Lung (tissue), 16 donors: ENCODE measurements around the gene KRTAP5-11. TPM values are rescaled to one million over a fixed set of nuclear protein-coding genes. Genes with fewer than 3 reads are reported as not detected.
"Not testable (repeated sequence)": the region's sequence is repeated elsewhere in the genome, so short reads cannot be mapped to it uniquely, and the experiment has no call there.

Source experiments
- ATAC-seq: fragments of 200-7000 bp; cut with Tn5 transposase; one replicate; pipeline ENCODE4 v1.9.1; 2020; ENCODE audit warnings: moderate number of reproducible peaks; ENCODE audit not compliant: insufficient read depth, low FRiP score
- DNase-seq, 3 donors: peaks; one replicate each; pipeline ENCODE4 v3.0.0-alpha.2; 2013 to 2017
- H3K27ac ChIP-seq, 2 donors: one replicate each; pipeline ENCODE4 v1.5.1; 2013; ENCODE audit warnings: mild to moderate bottlenecking in 2 of 2, moderate library complexity in 2 of 2, control low read depth in 1 of 2, inconsistent platforms in 1 of 2, low read depth in 1 of 2, low read length in 1 of 2
- H3K27me3 ChIP-seq, 3 donors: one replicate each; pipeline ENCODE4 v1.5.1; 2013; ENCODE audit warnings: low read length in 2 of 3; ENCODE audit not compliant: control insufficient read depth in 3 of 3, insufficient read depth in 3 of 3
- H3K36me3 ChIP-seq, 4 donors: one replicate each; pipeline ENCODE4 v1.5.1; 2013; ENCODE audit warnings: low read length in 4 of 4, mild to moderate bottlenecking in 1 of 4, moderate library complexity in 1 of 4; ENCODE audit not compliant: control insufficient read depth in 4 of 4, insufficient read depth in 4 of 4
- H3K4me1 ChIP-seq, 5 donors: one replicate each; pipeline ENCODE4 v1.5.1; 2013; ENCODE audit warnings: low read length in 5 of 5, mild to moderate bottlenecking in 2 of 5, moderate library complexity in 1 of 5; ENCODE audit not compliant: control insufficient read depth in 5 of 5, insufficient read depth in 5 of 5
- H3K4me3 ChIP-seq: one replicate; pipeline ENCODE4 v1.5.1; 2013; ENCODE audit warnings: mild to moderate bottlenecking, control low read depth, moderate library complexity
- H3K9ac ChIP-seq, 2 donors: one replicate each; pipeline ENCODE4 v1.5.1; 2013; ENCODE audit warnings: low read length in 2 of 2, control low read depth in 1 of 2; ENCODE audit not compliant: insufficient read depth in 1 of 2
- H3K9me3 ChIP-seq, 4 donors: one replicate each; pipeline ENCODE4 v1.5.1; 2013; ENCODE audit warnings: low read length in 3 of 4, mild to moderate bottlenecking in 1 of 4, moderate library complexity in 1 of 4; ENCODE audit not compliant: control insufficient read depth in 4 of 4, insufficient read depth in 3 of 4
- CTCF ChIP-seq: IDR thresholded peaks from 2 replicates; pipeline ENCODE4 v1.5.1; 2012; ENCODE audit warnings: mild to moderate bottlenecking; ENCODE audit errors: control extremely low read depth, extremely low read depth
- WGBS, 2 donors: extraction: QIAGEN DNeasy Blood & Tissue Kit; methylation state at CpG; one replicate each; pipeline ENCODE4 v1.1.7; 2013; 5-methylcytosine and 5-hydroxymethylcytosine counted together
- long read RNA-seq, 5 donors: transcript quantifications; one replicate each; lab custom pipeline, GENCODE V29; 2026
- polyA plus RNA-seq, 2 donors: library from polyadenylated mRNA; stranded (reverse); fragments of 200-250 nt; gene quantifications; one replicate each; pipeline ENCODE4 v1.2.1, GENCODE V29; 2013
- total RNA-seq, 2 donors: library from RNA; depleted of rRNA in 1 of 2; stranded (reverse); fragments of >200 nt in 1 of 2; gene quantifications; one replicate each; pipeline ENCODE4 v1.2.1, GENCODE V29; 2014 to 2021
- donor health status: control.
- donor health status: control.
- donor health status: Bipolar disorder and iron deficiency.
- donor health status: healthy.
- donor health status: DM: yes; HTN: yes; CAD: no.

The KRTAP5-11 gene
- total RNA-seq: not detected
- not detected for polyA plus RNA-seq
- long read RNA-seq, donor 1: 0 reads
- long read RNA-seq, donor 2, partial matches to known transcripts: 0 of 5 reads
- long read RNA-seq, donor 2, other reads (novel, unspliced or antisense): 5 of 5 reads
- long read RNA-seq, donor 3: 0 reads
- long read RNA-seq, donor 4: 0 reads
- long read RNA-seq, donor 5: 0 reads

- WGBS, 2 donors: 77 to 79% methylated on average over 3 of the region's 3 CpGs
- DNase-seq: no peak
Observed at GRCh38 chr11:71582309-71582895, at the start of gene KRTAP5-11. TSS of gene KRTAP5-11 (minus strand) at chr11:71582875. CDS start at chr11:71582837, 38 bp downstream.

GRCh38 chr11:71631551-71631950 lies 48.9 kb upstream of the KRTAP5-11 start:
- WGBS, 2 donors: 73 to 86% methylated on average over 17 to 18 of the region's 18 CpGs
- not testable (repeated sequence) for ATAC-seq, H3K4me1 ChIP-seq, H3K27me3 ChIP-seq, H3K9me3 ChIP-seq, DNase-seq, H3K9ac ChIP-seq, H3K36me3 ChIP-seq, H3K27ac ChIP-seq, H3K4me3 ChIP-seq

More at GRCh38 chr11:71582309-71582895, at the start of gene KRTAP5-11:
- ATAC-seq: no peak
- Histone ChIP-seq H3K27me3 (peaks cover 0 to 4% (median 0%) of the 10 kb centered on the region in 3 donors), H3K9me3 (no peaks in the 10 kb centered on the region), H3K4me3 (no peak within 1 kb of the TSS), H3K36me3 (no peaks in the 10 kb centered on the region), H3K27ac (no peak within 1 kb of the TSS), H3K9ac (no peak within 1 kb of the TSS), H3K4me1 (no peaks in the 10 kb centered on the region)
- no peak for TF ChIP-seq CTCF

GRCh38 chr11:71630071-71630470 lies 47.4 kb upstream of the KRTAP5-11 start:
- ATAC-seq, H3K27me3 ChIP-seq, H3K36me3 ChIP-seq, H3K4me1 ChIP-seq, H3K4me3 ChIP-seq, H3K9ac ChIP-seq, DNase-seq, H3K9me3 ChIP-seq, H3K27ac ChIP-seq: not testable (repeated sequence)
- WGBS, 2 donors: 66 to 94% methylated on average over 1 of the region's 1 CpG

GRCh38 chr11:71628943-71629342 lies 46.3 kb upstream of the KRTAP5-11 start:
- H3K27me3 ChIP-seq, H3K36me3 ChIP-seq, H3K4me3 ChIP-seq, H3K9me3 ChIP-seq, H3K27ac ChIP-seq, DNase-seq, H3K4me1 ChIP-seq, ATAC-seq, H3K9ac ChIP-seq: not testable (repeated sequence)
- WGBS, 2 donors: 93 to 94% methylated on average over 21 of the region's 21 CpGs

GRCh38 chr11:71623226-71623625 lies 40.6 kb upstream of the KRTAP5-11 start:
- not testable (repeated sequence) for H3K9ac ChIP-seq, ATAC-seq, H3K4me3 ChIP-seq, H3K9me3 ChIP-seq, H3K27ac ChIP-seq, H3K36me3 ChIP-seq, DNase-seq, H3K4me1 ChIP-seq, H3K27me3 ChIP-seq
- 90 to 94% methylated on average over 11 of the region's 11 CpGs for WGBS, 2 donors

- not testable (repeated sequence) for H3K4me3 ChIP-seq, H3K36me3 ChIP-seq, ATAC-seq, H3K27me3 ChIP-seq, H3K27ac ChIP-seq, DNase-seq, H3K9ac ChIP-seq, H3K9me3 ChIP-seq, H3K4me1 ChIP-seq
- WGBS, 2 donors: 67 to 87% methylated on average over 14 of the region's 14 CpGs
Observed at GRCh38 chr11:71622561-71622960, 39.9 kb upstream of the KRTAP5-11 start.

- H3K4me3 ChIP-seq, H3K4me1 ChIP-seq, H3K36me3 ChIP-seq, H3K27me3 ChIP-seq, H3K9ac ChIP-seq, H3K9me3 ChIP-seq, H3K27ac ChIP-seq, ATAC-seq: not testable (repeated sequence)
- peak; percentile 38 to 65 (median 46) for DNase-seq
- WGBS, 2 donors: 63 to 76% methylated on average over 12 of the region's 12 CpGs
Observed at GRCh38 chr11:71615003-71615402, 32.3 kb upstream of the KRTAP5-11 start.
